Natural killer cell (primary cell): ENCODE measurements around the gene AGPAT3. TPM values are rescaled to one million over a fixed set of nuclear protein-coding genes. Genes with fewer than 3 reads are reported as not detected.

Source experiments
- ATAC-seq, 3 donors: fragments of 150-1000 bp in 2 of 3; fragments of 200-7000 bp in 1 of 3; cut with Tn5 transposase; 1 replicate in 1 of 3; 2 replicates in 2 of 3; pipeline ENCODE4 v1.10.0; 2021; ENCODE audit warnings: mild to moderate bottlenecking in 2 of 3, moderate library complexity in 2 of 3
- DNase-seq, 2 donors: peaks; one replicate each; pipeline versions ENCODE4 v3.0.0 to v3.0.0-alpha.2; 2013 to 2021; ENCODE audit warnings: mixed read lengths in 1 of 2
- H3K27ac ChIP-seq: one replicate; pipeline ENCODE4 v1.5.1; 2013; ENCODE audit warnings: mild to moderate bottlenecking, low read length
- H3K27me3 ChIP-seq: one replicate; pipeline ENCODE4 v1.6.1; 2013; ENCODE audit warnings: low read length; ENCODE audit not compliant: control insufficient read depth, insufficient read depth
- H3K36me3 ChIP-seq: one replicate; pipeline ENCODE4 v1.6.1; 2013; ENCODE audit warnings: low read length; ENCODE audit not compliant: control insufficient read depth, insufficient read depth
- H3K4me1 ChIP-seq: one replicate; pipeline ENCODE4 v1.6.1; 2013; ENCODE audit warnings: low read length; ENCODE audit not compliant: control insufficient read depth, insufficient read depth
- H3K4me3 ChIP-seq: one replicate; pipeline ENCODE4 v1.5.1; 2013; ENCODE audit warnings: low read length
- H3K9me3 ChIP-seq: one replicate; pipeline ENCODE4 v1.6.1; 2013; ENCODE audit warnings: low read length; ENCODE audit not compliant: control insufficient read depth, insufficient read depth
- H3K27ac Mint-ChIP-seq, 2 donors: one replicate each; pipeline ENCODE4 v1.8.0; 2022; ENCODE audit warnings: mild to moderate bottlenecking in 2 of 2, mixed read lengths in 2 of 2, moderate library complexity in 1 of 2
- H3K27me3 Mint-ChIP-seq, 2 donors: one replicate each; pipeline ENCODE4 v1.8.0; 2022; ENCODE audit warnings: low read depth in 2 of 2, mixed read lengths in 2 of 2
- H3K36me3 Mint-ChIP-seq: one replicate; pipeline ENCODE4 v1.8.0; 2022; ENCODE audit warnings: mixed read lengths
- H3K4me1 Mint-ChIP-seq, 2 donors: one replicate each; pipeline ENCODE4 v1.8.0; 2022; ENCODE audit warnings: mixed read lengths in 2 of 2
- H3K4me3 Mint-ChIP-seq: one replicate; pipeline ENCODE4 v1.8.0; 2022; ENCODE audit warnings: mild to moderate bottlenecking, moderate library complexity, mixed read lengths
- H3K9me3 Mint-ChIP-seq, 2 donors: one replicate each; pipeline ENCODE4 v1.8.0; 2022; ENCODE audit warnings: mixed read lengths in 2 of 2
- WGBS: methylation state at CpG from one replicate; pipeline ENCODE4 v1.1.7; 2013; ENCODE audit warnings: missing lambda C conversion rate; ENCODE audit not compliant: insufficient coverage; 5-methylcytosine and 5-hydroxymethylcytosine counted together
- intact Hi-C: fragments of 100-400 bp; cut with micrococcal nuclease; formaldehyde crosslinking; loops from one replicate; pipeline ENCODE4 v1.14.2; 2022
- total RNA-seq, 4 donors: library from RNA; stranded (reverse); fragments of 120-200 nt in 1 of 4; gene quantifications; one replicate each; pipeline versions ENCODE4 v1.2.3 to v1.2.4, GENCODE V29; 2013 to 2022
- TF ChIP-seq, protein P1 (sequence below): fragments of 200-600 bp; IDR thresholded peaks from one replicate; pipeline ENCODE4 v1.8.0; 2022; ENCODE audit warnings: antibody characterized with exemption

AGPAT3 gene
- total RNA-seq, 3 donors from 2014 or later (not counting 1 experiment from before 2014, with no cell fraction given): 39.5 to 45.7 (median 42.3) TPM

DNA sequence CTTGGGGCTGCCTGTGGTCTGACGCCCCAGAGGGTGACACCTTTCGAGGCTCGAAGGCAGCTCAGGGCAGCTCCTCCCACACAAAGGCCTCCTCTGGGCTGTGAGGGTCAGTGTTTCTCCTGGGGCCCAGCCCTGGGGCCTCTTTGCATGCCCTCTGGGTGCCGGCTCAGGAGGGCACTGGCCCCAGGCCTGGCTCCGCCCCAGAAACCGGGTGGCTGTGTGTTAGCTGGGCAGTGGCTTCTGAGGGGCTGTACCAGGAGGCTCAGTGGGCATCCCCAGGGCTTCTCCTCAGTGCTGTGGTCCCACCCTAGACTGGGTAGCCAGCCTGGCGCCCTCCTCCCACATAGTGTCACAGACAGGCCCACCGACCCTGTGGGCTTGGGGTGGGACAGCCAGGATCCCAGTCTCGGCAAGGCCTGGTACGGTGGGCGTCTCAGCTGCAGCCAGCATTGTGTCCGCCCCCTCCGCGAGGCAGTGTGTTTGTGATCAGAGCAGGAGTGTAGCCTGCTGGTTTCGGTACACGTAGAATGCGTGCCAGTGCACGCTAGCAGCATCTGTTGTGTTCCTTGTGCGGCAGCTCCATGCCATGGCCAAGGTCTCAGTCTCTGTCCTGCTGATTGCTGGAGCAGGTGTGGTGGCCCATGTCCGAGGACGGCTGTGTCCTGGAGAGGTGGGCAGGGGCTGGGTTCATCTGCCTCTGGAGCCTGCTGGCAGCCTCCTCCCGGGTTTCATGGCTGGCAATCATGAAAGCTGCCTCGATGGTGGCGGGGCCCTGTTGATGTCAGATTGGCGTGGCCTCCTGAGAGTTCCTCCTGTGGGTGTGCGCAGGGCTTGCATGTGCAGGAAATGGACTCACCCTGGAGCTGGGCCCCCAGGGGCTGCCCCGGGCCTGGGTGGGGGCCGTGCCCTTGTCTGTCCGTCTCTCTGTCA is 47.6 kb upstream of the AGPAT3 start:
- H3K4me1 Mint-ChIP-seq: peaks cover 0 to 6% of the 10 kb centered on the region in 2 donors
- H3K36me3 Mint-ChIP-seq: no peaks in the 10 kb centered on the region
- TF ChIP-seq, protein P1, sequence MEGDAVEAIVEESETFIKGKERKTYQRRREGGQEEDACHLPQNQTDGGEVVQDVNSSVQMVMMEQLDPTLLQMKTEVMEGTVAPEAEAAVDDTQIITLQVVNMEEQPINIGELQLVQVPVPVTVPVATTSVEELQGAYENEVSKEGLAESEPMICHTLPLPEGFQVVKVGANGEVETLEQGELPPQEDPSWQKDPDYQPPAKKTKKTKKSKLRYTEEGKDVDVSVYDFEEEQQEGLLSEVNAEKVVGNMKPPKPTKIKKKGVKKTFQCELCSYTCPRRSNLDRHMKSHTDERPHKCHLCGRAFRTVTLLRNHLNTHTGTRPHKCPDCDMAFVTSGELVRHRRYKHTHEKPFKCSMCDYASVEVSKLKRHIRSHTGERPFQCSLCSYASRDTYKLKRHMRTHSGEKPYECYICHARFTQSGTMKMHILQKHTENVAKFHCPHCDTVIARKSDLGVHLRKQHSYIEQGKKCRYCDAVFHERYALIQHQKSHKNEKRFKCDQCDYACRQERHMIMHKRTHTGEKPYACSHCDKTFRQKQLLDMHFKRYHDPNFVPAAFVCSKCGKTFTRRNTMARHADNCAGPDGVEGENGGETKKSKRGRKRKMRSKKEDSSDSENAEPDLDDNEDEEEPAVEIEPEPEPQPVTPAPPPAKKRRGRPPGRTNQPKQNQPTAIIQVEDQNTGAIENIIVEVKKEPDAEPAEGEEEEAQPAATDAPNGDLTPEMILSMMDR: no peak
- no peak overlapping the region for H3K4me3 ChIP-seq
- no peak for ATAC-seq
- DNase-seq: no peak
- peaks cover 27% of the 10 kb centered on the region for H3K4me1 ChIP-seq
- H3K27me3 ChIP-seq: no peaks in the 10 kb centered on the region
- H3K27me3 Mint-ChIP-seq: peaks cover 0 to 2% of the 10 kb centered on the region in 2 donors
- H3K27ac Mint-ChIP-seq: no peak overlapping the region
- H3K9me3 ChIP-seq: peaks cover 6% of the 10 kb centered on the region
- intact Hi-C loops: loop anchor here (10.0 kb wide), 1 partner anchor 667 kb away; no protein-coding TSS in a partner anchor
- WGBS: 80% methylated on average over 29 of the region's 29 CpGs
- no peaks in the 10 kb centered on the region for H3K36me3 ChIP-seq
- no peak overlapping the region for H3K27ac ChIP-seq
- H3K4me3 Mint-ChIP-seq: no peak overlapping the region
- H3K9me3 Mint-ChIP-seq: no peaks in the 10 kb centered on the region

DNA sequence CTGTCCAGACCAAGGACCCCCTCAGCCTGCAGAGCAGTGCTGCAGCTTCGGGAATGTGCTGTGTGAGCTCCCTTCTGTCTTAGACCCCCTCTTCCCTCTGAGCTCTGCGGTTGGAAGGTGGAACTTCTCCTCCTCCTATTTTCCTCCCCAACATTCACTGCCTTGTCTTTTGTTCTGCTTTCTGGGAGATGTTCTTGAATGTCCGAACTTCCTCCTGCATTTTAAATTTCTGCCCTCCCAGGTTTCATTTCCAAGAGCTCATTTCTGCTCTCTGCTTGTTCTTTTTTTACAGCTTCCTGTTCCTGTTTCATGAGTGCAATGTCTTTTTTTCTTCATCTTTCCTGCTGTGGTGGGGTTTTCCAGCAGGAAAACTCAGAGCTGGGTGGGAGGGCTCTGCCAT is 46.3 kb upstream of the AGPAT3 start:
- no peaks in the 10 kb centered on the region for H3K27me3 Mint-ChIP-seq
- H3K36me3 Mint-ChIP-seq: no peaks in the 10 kb centered on the region
- intact Hi-C loops: loop anchor here (10.0 kb wide), 1 partner anchor 666 kb away; no protein-coding TSS in a partner anchor
- no peaks in the 10 kb centered on the region for H3K9me3 Mint-ChIP-seq
- Histone ChIP-seq H3K27me3 (no peaks in the 10 kb centered on the region), H3K9me3 (peaks cover 6% of the 10 kb centered on the region), H3K27ac (no peak overlapping the region), H3K36me3 (no peaks in the 10 kb centered on the region), H3K4me3 (no peak overlapping the region), H3K4me1 (peaks cover 27% of the 10 kb centered on the region)
- no peak overlapping the region for H3K4me3 Mint-ChIP-seq
- 65% methylated on average over 3 of the region's 3 CpGs for WGBS
- ATAC-seq (no peak), DNase-seq (no peak)
- H3K4me1 Mint-ChIP-seq: peaks cover 0 to 6% of the 10 kb centered on the region in 2 donors
- TF ChIP-seq, protein P1: no peak
- H3K27ac Mint-ChIP-seq: no peak overlapping the region

DNA sequence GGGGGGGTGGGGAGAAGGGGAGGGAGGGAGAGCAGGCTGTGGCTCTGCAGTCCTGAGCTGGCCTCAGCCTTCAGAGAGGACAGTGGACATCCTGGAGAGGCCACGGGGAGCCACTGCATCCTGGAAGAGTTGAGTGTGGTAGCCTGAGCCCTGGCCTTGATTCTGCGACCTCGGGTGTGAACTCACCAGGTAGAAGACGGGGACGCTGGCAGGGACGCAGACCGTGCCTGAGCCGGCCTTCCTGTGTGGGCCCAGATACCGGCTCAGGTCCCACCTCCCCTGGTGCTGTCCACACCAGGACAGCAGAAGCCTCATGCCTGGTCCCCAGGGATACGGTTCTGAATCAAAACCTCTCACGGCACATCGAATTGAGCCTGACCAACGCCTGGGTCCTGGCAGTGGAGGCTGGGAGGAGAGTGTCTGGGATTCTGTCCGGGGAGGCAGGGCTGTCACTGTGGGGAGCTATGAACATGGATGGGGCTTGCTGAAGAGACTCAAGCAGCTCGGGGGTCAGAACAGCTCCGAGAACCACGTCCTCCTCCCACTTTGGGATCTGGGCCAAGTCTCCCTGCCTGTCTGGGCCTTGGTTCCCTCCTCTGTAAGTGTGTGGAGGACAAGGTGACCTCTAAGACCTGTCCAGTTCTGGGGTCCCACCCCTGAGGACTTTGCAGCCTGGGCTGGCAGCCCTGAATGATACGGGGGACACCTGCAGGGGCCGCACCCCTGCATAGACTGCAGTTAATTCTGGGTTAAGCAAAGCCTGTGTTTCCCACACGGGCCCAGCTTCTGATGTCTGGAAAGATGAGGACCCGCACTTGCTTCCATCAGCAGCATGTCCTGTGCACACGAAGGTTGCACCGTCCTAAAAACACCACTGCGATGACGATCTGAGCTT is 45.3 kb upstream of the AGPAT3 start:
- intact Hi-C loops: loop anchor here (10.0 kb wide), 1 partner anchor 665 kb away; no protein-coding TSS in a partner anchor
- WGBS: 91% methylated on average over 25 of the region's 25 CpGs

More for the DNA sequence above, 45.3 kb upstream of the AGPAT3 start:
- H3K4me1 ChIP-seq: peaks cover 27% of the 10 kb centered on the region
- DNase-seq (no peak), ATAC-seq (no peak)
- no peaks in the 10 kb centered on the region for H3K27me3 ChIP-seq
- Mint-ChIP-seq H3K36me3 (no peaks in the 10 kb centered on the region), H3K4me1 (peaks cover 0 to 4% of the 10 kb centered on the region in 2 donors), H3K27ac (no peak overlapping the region), H3K27me3 (no peaks in the 10 kb centered on the region), H3K9me3 (no peaks in the 10 kb centered on the region), H3K4me3 (no peak overlapping the region)
- TF ChIP-seq, protein P1: no peak
- no peaks in the 10 kb centered on the region for H3K36me3 ChIP-seq
- H3K4me3 ChIP-seq: no peak overlapping the region
- H3K9me3 ChIP-seq: peaks cover 6% of the 10 kb centered on the region
- H3K27ac ChIP-seq: no peak overlapping the region
